Dendritic cell treated with granulocyte-macrophage colony-stimulating factor and Interleukin-4, amounts not matched to agents 40 ng/mL and 50 ng/mL, for 4 days (primary cell): Measurements from ENCODE around the gene CASKIN2.
"Not testable (repeated sequence)": the region's sequence is repeated elsewhere in the genome, so short reads cannot be mapped to it uniquely, and the experiment has no call there.

Experiments
- H3K27ac Mint-ChIP-seq: one replicate; pipeline ENCODE4 v1.8.0; 2022; ENCODE audit warnings: mild to moderate bottlenecking, mixed read lengths
- H3K27me3 Mint-ChIP-seq: one replicate; pipeline ENCODE4 v1.8.0; 2022; ENCODE audit warnings: mild to moderate bottlenecking, mixed read lengths
- H3K36me3 Mint-ChIP-seq: one replicate; pipeline ENCODE4 v1.8.0; 2022; ENCODE audit warnings: low read depth, mixed read lengths
- H3K4me1 Mint-ChIP-seq: one replicate; pipeline ENCODE4 v1.8.0; 2022; ENCODE audit warnings: low read depth, mixed read lengths
- H3K4me3 Mint-ChIP-seq: one replicate; pipeline ENCODE4 v1.8.0; 2022; ENCODE audit warnings: mild to moderate bottlenecking, moderate library complexity, mixed read lengths
- H3K9me3 Mint-ChIP-seq: one replicate; pipeline ENCODE4 v1.8.0; 2022; ENCODE audit warnings: mixed read lengths
- intact Hi-C: fragments of 100-400 bp; cut with micrococcal nuclease; formaldehyde crosslinking; loops from one replicate; pipeline ENCODE4 v1.15.0; 2022

Gene CASKIN2

DNA sequence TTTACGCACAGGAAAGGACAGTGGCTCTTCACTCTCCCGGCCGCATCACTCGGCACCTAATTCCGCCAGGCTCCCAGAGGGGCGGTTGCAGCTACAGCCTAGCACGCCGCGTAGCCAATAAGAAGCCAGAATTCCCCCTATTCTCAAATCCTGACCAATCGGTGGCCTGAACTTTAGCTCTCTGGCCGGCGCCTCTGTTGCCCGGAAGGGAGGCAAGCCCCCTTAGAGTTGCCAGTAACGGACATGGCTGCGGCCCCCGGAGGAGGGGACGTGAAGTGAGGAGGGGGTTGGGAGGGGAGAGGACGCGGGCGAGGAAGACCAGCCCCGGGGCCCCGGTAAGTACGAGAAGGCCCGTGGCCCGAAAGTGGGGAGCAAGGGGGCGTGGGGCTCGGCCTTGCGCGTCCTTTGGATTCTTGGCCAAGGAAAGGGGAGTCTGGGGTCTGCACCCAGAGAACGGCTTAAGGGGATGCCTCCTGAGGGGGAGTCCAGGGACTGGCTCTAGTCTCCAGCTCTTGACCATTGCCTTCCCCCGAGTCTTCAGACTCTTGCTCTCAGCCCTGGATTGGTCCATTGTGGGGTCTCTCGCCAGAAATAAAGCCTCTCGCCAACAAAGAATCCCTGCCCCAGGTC lies 58.8 kb downstream of the CASKIN2 start, which contains the start of gene TMEM94:
Gene TMEM94, plus strand, starts transcription at position 219 of the 630 bp plus-strand sequence. CDS start 15,271 bp downstream, outside the sequence.
- intact Hi-C loops: loop anchor here (1.0 kb wide), 1 partner anchor 30 kb away; no protein-coding TSS in a partner anchor
- Mint-ChIP-seq H3K27ac (peak within 1 kb of the TSS; percentile 98), H3K36me3 (peaks cover 10% of the 10 kb centered on the region), H3K9me3 (no peaks in the 10 kb centered on the region), H3K4me1 (peaks cover 48% of the 10 kb centered on the region), H3K4me3 (peak within 1 kb of the TSS; percentile 86), H3K27me3 (no peaks in the 10 kb centered on the region)

DNA sequence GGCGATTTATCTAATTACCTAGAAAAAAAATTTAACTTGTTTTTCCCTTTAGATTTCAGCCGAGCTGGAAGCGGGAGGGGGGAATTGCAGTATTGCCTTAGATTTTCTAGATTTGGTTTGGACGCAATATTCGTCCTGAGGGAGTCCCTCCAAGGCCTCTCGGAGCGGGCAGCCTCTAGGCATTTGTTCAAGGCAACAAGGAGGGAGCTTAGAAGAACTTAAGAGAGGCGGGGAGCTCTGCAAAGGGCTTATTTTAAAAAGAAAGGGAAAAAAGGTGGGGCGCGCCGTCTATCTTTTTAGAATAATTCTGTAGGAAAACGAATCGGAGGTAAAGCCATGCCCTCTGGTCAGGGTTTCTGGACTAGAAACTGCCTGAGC lies 59.3 kb downstream of the CASKIN2 start:
- peaks cover 46% of the 10 kb centered on the region for H3K4me1 Mint-ChIP-seq
- peaks cover 10% of the 10 kb centered on the region for H3K36me3 Mint-ChIP-seq
- no peaks in the 10 kb centered on the region for H3K9me3 Mint-ChIP-seq

DNA sequence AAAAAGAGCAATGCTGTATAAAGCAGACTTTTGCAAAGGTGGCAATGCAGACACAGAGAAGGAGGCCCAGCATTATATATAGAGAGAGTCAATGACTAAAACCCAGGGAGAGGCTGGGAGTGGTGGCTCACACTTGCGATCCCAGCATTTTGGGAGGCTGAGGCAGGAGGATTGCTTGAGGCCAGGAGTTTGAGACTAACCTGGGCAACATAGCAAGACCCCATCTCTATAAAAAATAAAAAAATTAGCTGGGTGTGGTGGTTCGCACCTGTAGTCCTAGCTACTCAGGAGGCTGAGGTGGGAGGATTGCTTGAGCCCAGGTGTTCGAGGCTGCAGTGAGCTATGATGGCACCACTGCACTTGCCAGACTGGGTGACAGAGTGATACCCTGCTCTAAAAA lies 60.7 kb downstream of the CASKIN2 start:
- H3K27ac Mint-ChIP-seq, intact Hi-C loops, H3K27me3 Mint-ChIP-seq, H3K9me3 Mint-ChIP-seq, H3K4me3 Mint-ChIP-seq: not testable (repeated sequence)
- Mint-ChIP-seq H3K36me3 (peaks cover 10% of the 10 kb centered on the region), H3K4me1 (peaks cover 35% of the 10 kb centered on the region)

More for the DNA sequence above, 59.3 kb downstream of the CASKIN2 start:
- Mint-ChIP-seq H3K4me3 (peak overlapping the region; percentile 86), H3K27me3 (no peaks in the 10 kb centered on the region), H3K27ac (peak overlapping the region; percentile 98)
- intact Hi-C loops: loop anchor here (1.0 kb wide), 1 partner anchor 30 kb away; no protein-coding TSS in a partner anchor

DNA sequence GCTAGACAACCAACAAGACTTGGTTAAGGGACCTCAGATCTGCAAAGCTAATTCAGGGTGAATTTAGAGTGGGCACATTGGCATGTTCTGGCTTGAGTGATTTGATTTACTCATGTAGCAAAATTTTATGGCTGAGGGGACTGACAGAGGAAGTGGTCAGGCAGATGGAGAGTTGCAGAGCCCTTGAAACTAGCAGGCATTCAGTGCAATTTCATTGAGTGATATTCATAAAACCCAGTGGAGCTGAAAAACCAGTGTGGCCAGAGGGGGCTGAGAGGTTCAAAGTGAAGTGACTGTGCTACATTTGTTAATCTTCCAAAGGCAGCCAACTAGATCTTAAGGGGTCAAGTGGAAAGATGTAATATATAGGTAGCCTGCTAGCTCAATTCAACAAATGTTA lies 61.1 kb downstream of the CASKIN2 start:
- H3K27me3 Mint-ChIP-seq: no peaks in the 10 kb centered on the region
- peaks cover 10% of the 10 kb centered on the region for H3K36me3 Mint-ChIP-seq
- H3K4me3 Mint-ChIP-seq: no peak overlapping the region
- intact Hi-C loops: no loop called here
- peaks cover 30% of the 10 kb centered on the region for H3K4me1 Mint-ChIP-seq
- no peaks in the 10 kb centered on the region for H3K9me3 Mint-ChIP-seq
- no peak overlapping the region for H3K27ac Mint-ChIP-seq

DNA sequence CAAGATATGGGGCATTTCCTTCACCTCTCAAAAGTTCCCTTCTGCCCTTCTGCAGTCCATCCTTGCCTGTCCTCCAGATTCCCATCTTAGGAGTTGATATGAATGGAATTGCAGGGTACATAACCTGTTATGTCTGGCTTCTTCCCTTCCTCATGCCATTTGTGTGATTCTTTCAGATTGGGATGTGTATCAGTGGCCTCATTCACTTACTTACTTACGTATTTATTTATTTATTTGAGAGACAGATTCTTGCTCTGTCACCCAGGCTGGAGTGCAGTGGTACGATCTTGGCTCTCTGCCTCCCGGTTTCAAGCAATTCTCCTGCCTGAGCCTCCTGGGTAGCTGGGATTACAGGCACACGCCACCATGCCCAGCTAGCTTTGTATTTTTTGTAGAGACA lies 65.1 kb downstream of the CASKIN2 start:
- Mint-ChIP-seq H3K4me1 (peaks cover 8% of the 10 kb centered on the region), H3K27ac (no peak overlapping the region), H3K27me3 (no peaks in the 10 kb centered on the region), H3K4me3 (no peak overlapping the region), H3K9me3 (no peaks in the 10 kb centered on the region), H3K36me3 (no peaks in the 10 kb centered on the region)
- intact Hi-C loops: no loop called here
